Left ventricle myocardium inferior (tissue), 1 donor: ENCODE data around the gene S100A9. TPM values are rescaled to one million over a fixed set of nuclear protein-coding genes. Genes with fewer than 3 reads are reported as not detected.

Experiments used
- DNase-seq: peaks from one replicate; pipeline ENCODE4 v3.0.0-alpha.2; 2020
- H3K27ac ChIP-seq: fragments of 200-600 bp; replicated peaks from 2 replicates; pipeline ENCODE4 v1.8.0; 2021
- H3K27me3 ChIP-seq: fragments of 200-600 bp; 2 replicates; pipeline ENCODE4 v1.8.0; 2021; ENCODE audit warnings: low read depth
- H3K36me3 ChIP-seq: fragments of 200-600 bp; 2 replicates; pipeline ENCODE4 v1.8.0; 2021
- H3K4me1 ChIP-seq: fragments of 200-600 bp; 2 replicates; pipeline ENCODE4 v1.8.0; 2021
- H3K4me3 ChIP-seq: fragments of 200-600 bp; 2 replicates; pipeline ENCODE4 v1.8.0; 2021; ENCODE audit warnings: mild to moderate bottlenecking, moderate library complexity
- H3K9me3 ChIP-seq: fragments of 200-600 bp; replicated peaks from 2 replicates; pipeline ENCODE4 v1.8.0; 2021
- intact Hi-C: fragments of 100-400 bp; cut with micrococcal nuclease; formaldehyde crosslinking; loops from one replicate; pipeline ENCODE4 v1.11.0; 2022
- total RNA-seq: library from RNA; stranded (reverse); fragmentation: NEBNext Ultra II Directional; extraction: Animal tissue kit (Norgen Biotek cat#: 25700); gene quantifications from one replicate; pipeline ENCODE4 v1.2.1, GENCODE V29; 2021
- TF ChIP-seq, protein P1 (sequence below): fragments of 200-600 bp; IDR thresholded peaks from 2 replicates; pipeline ENCODE4 v1.8.0; 2021; ENCODE audit warnings: antibody characterized with exemption, mild to moderate bottlenecking, borderline replicate concordance
- donor health status: DM: no; HTN: yes; CAD: no; lungs with severe emphysema.

The S100A9 gene
- total RNA-seq, 1 donor from 2014 or later, result 62.2 TPM

DNA sequence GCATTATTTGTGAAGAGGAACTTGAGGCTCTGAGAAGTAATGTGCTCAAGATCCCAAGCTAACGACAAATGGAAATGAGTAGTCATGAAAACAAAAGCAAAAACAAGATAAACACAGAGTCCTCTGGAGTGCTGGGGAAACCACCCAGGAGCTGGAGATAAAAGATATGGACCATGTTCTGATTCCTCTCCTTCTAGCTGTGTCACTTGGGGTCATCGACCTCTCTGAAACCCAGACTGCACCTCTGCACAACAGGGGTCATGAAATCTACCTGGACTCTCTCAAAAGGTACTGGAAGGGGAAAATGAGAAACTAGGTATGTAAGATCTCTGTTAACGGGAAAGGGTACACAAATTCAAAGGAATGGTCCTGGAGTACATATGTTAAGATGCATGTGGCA lies 15.5 kb upstream of the S100A9 start:
- Histone ChIP-seq H3K27me3 (peaks cover 71% of the 10 kb centered on the region), H3K4me1 (no peaks in the 10 kb centered on the region), H3K9me3 (no peaks in the 10 kb centered on the region), H3K27ac (no peak overlapping the region), H3K4me3 (no peak overlapping the region), H3K36me3 (no peaks in the 10 kb centered on the region)
- DNase-seq, result no peak
- intact Hi-C loops, result no loop called here
- TF ChIP-seq, protein P1, sequence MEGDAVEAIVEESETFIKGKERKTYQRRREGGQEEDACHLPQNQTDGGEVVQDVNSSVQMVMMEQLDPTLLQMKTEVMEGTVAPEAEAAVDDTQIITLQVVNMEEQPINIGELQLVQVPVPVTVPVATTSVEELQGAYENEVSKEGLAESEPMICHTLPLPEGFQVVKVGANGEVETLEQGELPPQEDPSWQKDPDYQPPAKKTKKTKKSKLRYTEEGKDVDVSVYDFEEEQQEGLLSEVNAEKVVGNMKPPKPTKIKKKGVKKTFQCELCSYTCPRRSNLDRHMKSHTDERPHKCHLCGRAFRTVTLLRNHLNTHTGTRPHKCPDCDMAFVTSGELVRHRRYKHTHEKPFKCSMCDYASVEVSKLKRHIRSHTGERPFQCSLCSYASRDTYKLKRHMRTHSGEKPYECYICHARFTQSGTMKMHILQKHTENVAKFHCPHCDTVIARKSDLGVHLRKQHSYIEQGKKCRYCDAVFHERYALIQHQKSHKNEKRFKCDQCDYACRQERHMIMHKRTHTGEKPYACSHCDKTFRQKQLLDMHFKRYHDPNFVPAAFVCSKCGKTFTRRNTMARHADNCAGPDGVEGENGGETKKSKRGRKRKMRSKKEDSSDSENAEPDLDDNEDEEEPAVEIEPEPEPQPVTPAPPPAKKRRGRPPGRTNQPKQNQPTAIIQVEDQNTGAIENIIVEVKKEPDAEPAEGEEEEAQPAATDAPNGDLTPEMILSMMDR, result no peak

DNA sequence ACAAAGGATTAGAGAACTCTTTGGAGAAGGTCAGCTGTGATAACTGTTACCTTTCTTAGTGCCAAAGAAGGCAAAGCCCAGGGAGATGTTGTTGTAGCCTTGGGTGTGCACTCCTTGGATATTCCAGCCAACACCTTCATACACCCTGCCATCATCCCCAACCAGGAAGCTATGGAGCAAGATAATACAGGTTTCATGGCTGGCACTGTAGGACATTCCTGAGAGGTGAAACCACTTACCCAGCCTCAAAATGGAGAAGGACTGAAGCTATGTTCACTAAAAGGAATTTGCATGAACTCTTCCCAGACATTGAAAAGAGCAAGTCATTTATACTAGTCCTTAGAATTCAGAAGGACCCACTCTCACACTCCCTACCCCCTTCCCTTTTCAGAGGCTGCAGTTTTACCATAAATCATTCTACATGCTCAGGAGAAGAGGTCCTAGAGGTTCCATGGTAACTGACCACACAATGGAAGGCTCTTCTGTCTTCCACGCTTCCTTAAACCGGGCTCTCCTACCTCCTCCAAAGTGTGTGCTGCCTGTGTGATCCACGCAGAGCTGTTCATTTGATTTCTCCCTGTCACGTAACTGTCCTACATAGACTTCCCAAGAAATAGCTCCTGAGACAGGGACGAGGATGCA lies 14.5 kb upstream of the S100A9 start:
- intact Hi-C loops, result no loop called here
- DNase-seq, result no peak
- H3K27ac ChIP-seq, result no peak overlapping the region
- H3K27me3 ChIP-seq, result peaks cover 74% of the 10 kb centered on the region
- no peaks in the 10 kb centered on the region for H3K9me3 ChIP-seq
- H3K4me1 ChIP-seq, result no peaks in the 10 kb centered on the region
- TF ChIP-seq, protein P1, result no peak
- H3K4me3 ChIP-seq, result no peak overlapping the region
- no peaks in the 10 kb centered on the region for H3K36me3 ChIP-seq

DNA sequence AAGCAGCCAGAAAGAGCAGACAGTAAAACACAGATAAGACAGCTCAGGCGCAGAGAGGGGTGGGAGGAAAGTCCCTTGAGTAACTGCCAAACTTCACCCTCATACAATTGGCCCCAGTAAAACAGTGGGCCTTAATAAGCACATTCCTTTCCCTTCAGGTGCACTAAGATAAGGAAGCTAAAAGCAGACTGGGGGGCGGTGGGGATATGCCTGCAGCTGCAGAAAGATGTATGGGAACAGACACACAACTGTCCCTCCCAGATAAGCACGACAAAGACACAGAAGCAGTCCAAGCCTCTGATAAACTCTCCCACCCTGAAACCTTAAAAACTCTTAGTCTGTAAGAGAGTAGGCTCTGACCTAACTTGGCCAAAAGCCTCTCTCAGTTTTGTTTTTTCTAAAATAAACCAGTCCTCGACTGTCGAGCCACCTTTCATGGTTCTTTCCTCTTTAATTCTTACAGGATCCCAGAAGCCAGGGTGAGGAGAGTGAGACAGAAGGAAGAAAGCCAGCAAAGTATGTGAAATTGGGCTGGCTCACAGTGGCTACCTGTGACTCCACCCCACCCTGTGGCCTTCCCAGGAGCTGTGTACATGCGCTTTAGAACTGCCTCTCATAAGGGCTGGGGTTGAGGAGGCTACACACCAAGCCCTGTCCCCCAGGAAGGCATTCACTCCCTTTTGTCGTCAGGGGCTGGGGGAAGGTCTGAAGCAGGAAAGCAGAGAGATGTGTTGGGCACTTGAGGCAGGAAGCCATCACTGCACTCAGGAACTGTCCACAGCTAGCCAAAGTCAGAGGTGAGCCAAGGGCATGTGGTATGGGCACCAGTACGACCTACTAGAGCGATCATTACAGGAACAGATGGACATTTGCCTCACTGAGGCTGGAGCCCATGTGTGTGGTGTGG lies 13.6 kb upstream of the S100A9 start:
- no peak for DNase-seq
- Histone ChIP-seq H3K36me3 (no peaks in the 10 kb centered on the region), H3K4me1 (no peaks in the 10 kb centered on the region), H3K27me3 (peaks cover 74% of the 10 kb centered on the region), H3K9me3 (no peaks in the 10 kb centered on the region), H3K4me3 (no peak overlapping the region), H3K27ac (no peak overlapping the region)
- intact Hi-C loops, result no loop called here
- TF ChIP-seq, protein P1, result no peak

DNA sequence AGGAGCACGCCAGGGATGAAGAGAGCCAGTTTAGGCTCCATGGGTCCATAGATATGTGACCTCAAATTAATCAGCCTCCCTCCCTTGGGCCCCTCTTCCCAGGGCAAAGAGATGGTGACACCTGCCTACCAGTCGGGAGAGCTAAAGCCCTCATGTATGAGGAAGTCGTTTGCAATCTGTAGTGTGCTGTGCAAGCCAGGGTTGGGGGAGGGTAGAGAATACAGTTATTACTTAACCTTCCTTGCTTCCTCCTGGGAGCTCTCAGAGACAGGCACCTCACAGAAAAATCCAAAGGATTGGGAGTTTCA lies 13.0 kb upstream of the S100A9 start:
- H3K4me1 ChIP-seq, result no peaks in the 10 kb centered on the region
- no peak for DNase-seq
- H3K9me3 ChIP-seq, result no peaks in the 10 kb centered on the region
- TF ChIP-seq, protein P1, result no peak
- no peak overlapping the region for H3K4me3 ChIP-seq
- peaks cover 74% of the 10 kb centered on the region for H3K27me3 ChIP-seq
- H3K27ac ChIP-seq, result no peak overlapping the region
- intact Hi-C loops, result no loop called here
- no peaks in the 10 kb centered on the region for H3K36me3 ChIP-seq

DNA sequence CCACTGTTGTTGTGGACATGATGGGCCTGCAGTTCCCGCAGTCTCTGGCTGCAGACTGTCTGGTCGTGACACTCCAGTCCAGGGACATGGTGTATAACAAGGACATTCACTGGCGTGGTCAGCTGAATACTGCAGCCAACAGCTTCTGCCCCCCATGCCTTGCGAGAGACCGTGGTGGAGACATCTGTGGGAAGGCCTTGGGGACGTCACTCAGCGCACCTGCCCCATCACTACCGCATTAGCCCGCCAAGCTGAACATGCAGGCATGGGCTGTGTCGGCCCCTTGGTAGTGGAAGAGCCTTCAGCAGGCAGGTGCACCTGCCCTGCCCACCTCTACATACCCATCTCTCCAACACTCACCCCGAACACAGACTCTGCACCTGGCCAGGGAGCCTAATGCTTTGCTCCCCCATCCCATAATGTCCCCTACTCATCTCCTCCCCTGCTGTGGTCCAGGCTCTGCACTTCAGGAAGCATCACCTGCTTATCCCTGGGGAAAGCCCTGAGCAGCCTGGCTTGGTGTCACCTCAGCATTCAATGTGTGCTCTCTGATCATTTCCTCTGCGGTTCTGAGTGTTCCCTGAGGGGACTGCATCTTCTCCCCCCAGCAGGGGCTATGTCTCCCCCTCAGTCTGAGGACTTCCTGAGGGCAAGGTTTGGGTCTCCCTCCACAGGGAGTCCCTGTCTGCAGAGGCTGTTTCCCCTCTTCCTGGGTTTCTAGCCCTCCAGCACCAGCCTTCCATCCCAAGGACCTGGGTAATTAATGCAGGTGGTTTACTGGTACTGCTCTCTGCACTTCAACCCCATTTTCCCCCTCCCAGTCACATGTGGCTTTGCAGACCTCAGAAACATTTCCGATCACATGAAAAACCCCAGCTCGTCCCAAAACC lies 12.2 kb upstream of the S100A9 start:
- Histone ChIP-seq H3K27me3 (peaks cover 73% of the 10 kb centered on the region), H3K36me3 (no peaks in the 10 kb centered on the region), H3K9me3 (no peaks in the 10 kb centered on the region), H3K27ac (no peak overlapping the region), H3K4me1 (no peaks in the 10 kb centered on the region), H3K4me3 (no peak overlapping the region)
- no peak for DNase-seq
- intact Hi-C loops, result no loop called here
- TF ChIP-seq, protein P1, result no peak
